Measurements from ENCODE around the gene RAB20. TPM values are rescaled to one million over a fixed set of nuclear protein-coding genes. Genes with fewer than 3 reads are reported as not detected.

RAB20 gene
- total RNA-seq, 1 experiment from 2014 or later: 14.3 TPM

DNA sequence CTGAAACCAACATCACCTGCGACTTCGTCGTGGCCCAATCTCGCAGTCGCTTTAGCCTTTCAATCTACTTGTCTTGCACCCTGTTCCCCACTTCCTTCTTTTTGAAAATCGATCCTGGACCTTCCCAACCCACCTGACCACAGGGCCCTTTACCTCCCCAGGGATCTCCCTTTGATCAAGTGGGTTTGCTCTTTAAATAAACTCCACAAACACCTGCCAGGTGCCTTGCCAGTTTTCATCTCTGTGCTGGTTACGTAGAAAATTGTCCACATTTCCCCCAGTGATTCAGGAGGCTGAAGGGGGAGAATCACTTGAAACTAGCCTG, 14.5 kb upstream of the RAB20 start (continued):
- TF ChIP-seq, protein P1, sequence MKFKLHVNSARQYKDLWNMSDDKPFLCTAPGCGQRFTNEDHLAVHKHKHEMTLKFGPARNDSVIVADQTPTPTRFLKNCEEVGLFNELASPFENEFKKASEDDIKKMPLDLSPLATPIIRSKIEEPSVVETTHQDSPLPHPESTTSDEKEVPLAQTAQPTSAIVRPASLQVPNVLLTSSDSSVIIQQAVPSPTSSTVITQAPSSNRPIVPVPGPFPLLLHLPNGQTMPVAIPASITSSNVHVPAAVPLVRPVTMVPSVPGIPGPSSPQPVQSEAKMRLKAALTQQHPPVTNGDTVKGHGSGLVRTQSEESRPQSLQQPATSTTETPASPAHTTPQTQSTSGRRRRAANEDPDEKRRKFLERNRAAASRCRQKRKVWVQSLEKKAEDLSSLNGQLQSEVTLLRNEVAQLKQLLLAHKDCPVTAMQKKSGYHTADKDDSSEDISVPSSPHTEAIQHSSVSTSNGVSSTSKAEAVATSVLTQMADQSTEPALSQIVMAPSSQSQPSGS (CRISPR knock-in tag; IDR thresholded peaks at IDR 0.05; ENCODE audit: borderline replicate concordance, low read depth): no peak
- TF ChIP-seq SMAD3 (CRISPR knock-in tag; IDR thresholded peaks at IDR 0.05; ENCODE audit: borderline replicate concordance) (no peak), ELF4 (CRISPR knock-in tag; IDR thresholded peaks at IDR 0.05; ENCODE audit: low read depth) (no peak), PRRX2 (CRISPR knock-in tag; IDR thresholded peaks at IDR 0.05) (no peak)
- TF ChIP-seq, protein P2, sequence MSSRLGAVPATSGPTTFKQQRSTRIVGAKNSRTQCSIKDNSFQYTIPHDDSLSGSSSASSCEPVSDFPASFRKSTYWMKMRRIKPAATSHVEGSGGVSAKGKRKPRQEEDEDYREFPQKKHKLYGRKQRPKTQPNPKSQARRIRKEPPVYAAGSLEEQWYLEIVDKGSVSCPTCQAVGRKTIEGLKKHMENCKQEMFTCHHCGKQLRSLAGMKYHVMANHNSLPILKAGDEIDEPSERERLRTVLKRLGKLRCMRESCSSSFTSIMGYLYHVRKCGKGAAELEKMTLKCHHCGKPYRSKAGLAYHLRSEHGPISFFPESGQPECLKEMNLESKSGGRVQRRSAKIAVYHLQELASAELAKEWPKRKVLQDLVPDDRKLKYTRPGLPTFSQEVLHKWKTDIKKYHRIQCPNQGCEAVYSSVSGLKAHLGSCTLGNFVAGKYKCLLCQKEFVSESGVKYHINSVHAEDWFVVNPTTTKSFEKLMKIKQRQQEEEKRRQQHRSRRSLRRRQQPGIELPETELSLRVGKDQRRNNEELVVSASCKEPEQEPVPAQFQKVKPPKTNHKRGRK (CRISPR knock-in tag; IDR thresholded peaks at IDR 0.05; ENCODE audit: borderline replicate concordance): no peak

DNA sequence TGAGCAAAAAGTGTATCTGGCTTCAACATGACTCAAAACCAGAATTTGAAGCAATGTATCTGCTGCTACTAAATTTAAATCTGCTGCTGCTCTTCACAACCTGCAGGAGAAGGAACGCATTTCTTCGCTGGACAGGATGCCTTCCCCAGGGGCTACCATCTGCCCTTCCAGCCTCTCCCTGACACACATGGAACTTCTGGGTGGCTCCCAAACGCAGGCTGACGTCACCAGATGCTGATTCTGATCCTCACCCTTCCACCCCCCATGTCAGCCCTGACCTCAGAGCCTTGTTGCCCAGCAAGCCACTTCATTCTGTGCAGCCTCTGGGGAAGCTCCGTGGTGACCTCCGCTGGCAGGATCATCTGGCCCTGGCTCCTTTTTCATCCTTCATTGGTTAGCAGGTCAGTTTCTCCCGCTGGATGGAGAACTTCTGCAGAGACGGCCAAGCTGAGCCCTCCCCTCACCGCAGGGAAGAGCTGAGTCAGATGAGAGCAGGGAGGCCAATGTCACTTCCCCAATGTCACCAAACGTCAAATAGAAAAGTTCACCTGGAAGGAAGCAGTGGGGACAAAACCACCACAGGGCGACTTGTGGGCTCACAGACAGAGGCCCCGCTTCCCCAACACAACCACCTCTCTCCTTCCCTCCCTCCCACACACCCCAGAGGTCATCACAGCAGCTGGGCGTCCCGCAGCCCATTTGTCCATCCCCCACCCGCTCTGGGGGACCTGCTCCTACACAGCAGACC, 14.0 kb upstream of the RAB20 start:
- peak; percentile 80 for ATAC-seq
- DNase-seq (ENCODE audit: low spot score): no peak
- CTCF ChIA-PET: interaction anchor here (0.9 to 2.3 kb wide), 3 partner anchors 10 to 340 kb away, joined by 3 to 7 read pairs (median 3); no protein-coding TSS in a partner anchor
- Mint-ChIP-seq H3K27me3 (ENCODE audit: low read depth) (no peaks in the 10 kb centered on the region; the same call in 1 of the 2 replicates), H3K4me1 (peaks cover 14% of the 10 kb centered on the region), H3K4me3 (no peak overlapping the region), H3K27ac (peak overlapping the region; percentile 4; the same call in 1 of the 2 replicates), H3K9me3 (no peaks in the 10 kb centered on the region), H3K36me3 (no peaks in the 10 kb centered on the region)
- no peak for TF ChIP-seq ZNF138 (CRISPR knock-in tag; conservative IDR thresholded peaks at IDR 0.05)
- TF ChIP-seq, protein P3, sequence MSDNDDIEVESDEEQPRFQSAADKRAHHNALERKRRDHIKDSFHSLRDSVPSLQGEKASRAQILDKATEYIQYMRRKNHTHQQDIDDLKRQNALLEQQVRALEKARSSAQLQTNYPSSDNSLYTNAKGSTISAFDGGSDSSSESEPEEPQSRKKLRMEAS (CRISPR knock-in tag; IDR thresholded peaks at IDR 0.05): 0 out of 2 replicates have a peak, but pooled peaks have one; percentile 26
- POLR2A ChIA-PET: interaction anchor here (0.7 kb wide), 1 partner anchor 278 kb away, joined by 10 read pairs; no protein-coding TSS in a partner anchor

DNA sequence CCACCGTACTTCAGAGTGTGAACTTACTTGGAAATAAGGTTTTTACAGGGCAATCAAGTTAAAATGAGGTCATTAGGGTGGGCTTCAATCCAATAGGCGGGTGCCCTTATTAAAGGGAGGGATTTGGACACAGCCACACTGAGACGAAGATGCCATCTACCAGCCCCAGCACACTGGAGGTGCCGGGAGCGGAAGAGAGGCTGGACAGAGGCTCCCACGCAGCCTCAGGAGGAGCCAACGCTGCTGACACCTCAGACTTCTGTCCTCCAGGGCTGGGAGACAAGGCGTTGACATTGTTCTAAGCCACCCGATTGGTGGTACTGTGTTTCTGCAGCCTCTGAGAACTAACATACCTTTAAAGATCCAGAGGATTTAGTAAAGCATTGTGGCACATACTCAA, 12.6 kb upstream of the RAB20 start:
- no peak for DNase-seq (ENCODE audit: low spot score)
- ChIA-PET CTCF (no interaction called here), POLR2A (no interaction called here)
- peak; percentile 21; the same call in 1 of the 2 replicates for ATAC-seq
- H3K4me1 Mint-ChIP-seq: peaks cover 14% of the 10 kb centered on the region
- H3K4me3 Mint-ChIP-seq: no peak overlapping the region
- no peaks in the 10 kb centered on the region for H3K36me3 Mint-ChIP-seq
- H3K27ac Mint-ChIP-seq: no peak overlapping the region
- H3K27me3 Mint-ChIP-seq (ENCODE audit: low read depth): no peaks in the 10 kb centered on the region; the same call in 1 of the 2 replicates
- H3K9me3 Mint-ChIP-seq: no peaks in the 10 kb centered on the region
- TF ChIP-seq SMAD4 (CRISPR knock-in tag; IDR thresholded peaks at IDR 0.05) (no peak), FOXP1 (CRISPR knock-in tag; IDR thresholded peaks at IDR 0.05; ENCODE audit: borderline replicate concordance) (no peak), IRF2 (CRISPR knock-in tag; IDR thresholded peaks at IDR 0.05; ENCODE audit: borderline replicate concordance, low read depth) (no peak), CREM (CRISPR knock-in tag; IDR thresholded peaks at IDR 0.05) (no peak), ESRRA (CRISPR knock-in tag; IDR thresholded peaks at IDR 0.05; ENCODE audit: borderline replicate concordance) (no peak), ETV6 (CRISPR knock-in tag; IDR thresholded peaks at IDR 0.05) (no peak), TEAD1 (CRISPR knock-in tag; IDR thresholded peaks at IDR 0.05) (no peak), ELF4 (CRISPR knock-in tag; IDR thresholded peaks at IDR 0.05; ENCODE audit: low read depth) (no peak), ZNF317 (CRISPR knock-in tag; IDR thresholded peaks at IDR 0.05; ENCODE audit: borderline replicate concordance, low read depth) (no peak)
- TF ChIP-seq, protein P4, sequence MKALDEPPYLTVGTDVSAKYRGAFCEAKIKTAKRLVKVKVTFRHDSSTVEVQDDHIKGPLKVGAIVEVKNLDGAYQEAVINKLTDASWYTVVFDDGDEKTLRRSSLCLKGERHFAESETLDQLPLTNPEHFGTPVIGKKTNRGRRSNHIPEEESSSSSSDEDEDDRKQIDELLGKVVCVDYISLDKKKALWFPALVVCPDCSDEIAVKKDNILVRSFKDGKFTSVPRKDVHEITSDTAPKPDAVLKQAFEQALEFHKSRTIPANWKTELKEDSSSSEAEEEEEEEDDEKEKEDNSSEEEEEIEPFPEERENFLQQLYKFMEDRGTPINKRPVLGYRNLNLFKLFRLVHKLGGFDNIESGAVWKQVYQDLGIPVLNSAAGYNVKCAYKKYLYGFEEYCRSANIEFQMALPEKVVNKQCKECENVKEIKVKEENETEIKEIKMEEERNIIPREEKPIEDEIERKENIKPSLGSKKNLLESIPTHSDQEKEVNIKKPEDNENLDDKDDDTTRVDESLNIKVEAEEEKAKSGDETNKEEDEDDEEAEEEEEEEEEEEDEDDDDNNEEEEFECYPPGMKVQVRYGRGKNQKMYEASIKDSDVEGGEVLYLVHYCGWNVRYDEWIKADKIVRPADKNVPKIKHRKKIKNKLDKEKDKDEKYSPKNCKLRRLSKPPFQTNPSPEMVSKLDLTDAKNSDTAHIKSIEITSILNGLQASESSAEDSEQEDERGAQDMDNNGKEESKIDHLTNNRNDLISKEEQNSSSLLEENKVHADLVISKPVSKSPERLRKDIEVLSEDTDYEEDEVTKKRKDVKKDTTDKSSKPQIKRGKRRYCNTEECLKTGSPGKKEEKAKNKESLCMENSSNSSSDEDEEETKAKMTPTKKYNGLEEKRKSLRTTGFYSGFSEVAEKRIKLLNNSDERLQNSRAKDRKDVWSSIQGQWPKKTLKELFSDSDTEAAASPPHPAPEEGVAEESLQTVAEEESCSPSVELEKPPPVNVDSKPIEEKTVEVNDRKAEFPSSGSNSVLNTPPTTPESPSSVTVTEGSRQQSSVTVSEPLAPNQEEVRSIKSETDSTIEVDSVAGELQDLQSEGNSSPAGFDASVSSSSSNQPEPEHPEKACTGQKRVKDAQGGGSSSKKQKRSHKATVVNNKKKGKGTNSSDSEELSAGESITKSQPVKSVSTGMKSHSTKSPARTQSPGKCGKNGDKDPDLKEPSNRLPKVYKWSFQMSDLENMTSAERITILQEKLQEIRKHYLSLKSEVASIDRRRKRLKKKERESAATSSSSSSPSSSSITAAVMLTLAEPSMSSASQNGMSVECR (CRISPR knock-in tag; IDR thresholded peaks at IDR 0.05; ENCODE audit: borderline replicate concordance): no peak
- TF ChIP-seq, protein P5, sequence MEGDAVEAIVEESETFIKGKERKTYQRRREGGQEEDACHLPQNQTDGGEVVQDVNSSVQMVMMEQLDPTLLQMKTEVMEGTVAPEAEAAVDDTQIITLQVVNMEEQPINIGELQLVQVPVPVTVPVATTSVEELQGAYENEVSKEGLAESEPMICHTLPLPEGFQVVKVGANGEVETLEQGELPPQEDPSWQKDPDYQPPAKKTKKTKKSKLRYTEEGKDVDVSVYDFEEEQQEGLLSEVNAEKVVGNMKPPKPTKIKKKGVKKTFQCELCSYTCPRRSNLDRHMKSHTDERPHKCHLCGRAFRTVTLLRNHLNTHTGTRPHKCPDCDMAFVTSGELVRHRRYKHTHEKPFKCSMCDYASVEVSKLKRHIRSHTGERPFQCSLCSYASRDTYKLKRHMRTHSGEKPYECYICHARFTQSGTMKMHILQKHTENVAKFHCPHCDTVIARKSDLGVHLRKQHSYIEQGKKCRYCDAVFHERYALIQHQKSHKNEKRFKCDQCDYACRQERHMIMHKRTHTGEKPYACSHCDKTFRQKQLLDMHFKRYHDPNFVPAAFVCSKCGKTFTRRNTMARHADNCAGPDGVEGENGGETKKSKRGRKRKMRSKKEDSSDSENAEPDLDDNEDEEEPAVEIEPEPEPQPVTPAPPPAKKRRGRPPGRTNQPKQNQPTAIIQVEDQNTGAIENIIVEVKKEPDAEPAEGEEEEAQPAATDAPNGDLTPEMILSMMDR (IDR thresholded peaks at IDR 0.05): no peak
- TF ChIP-seq, protein P6, sequence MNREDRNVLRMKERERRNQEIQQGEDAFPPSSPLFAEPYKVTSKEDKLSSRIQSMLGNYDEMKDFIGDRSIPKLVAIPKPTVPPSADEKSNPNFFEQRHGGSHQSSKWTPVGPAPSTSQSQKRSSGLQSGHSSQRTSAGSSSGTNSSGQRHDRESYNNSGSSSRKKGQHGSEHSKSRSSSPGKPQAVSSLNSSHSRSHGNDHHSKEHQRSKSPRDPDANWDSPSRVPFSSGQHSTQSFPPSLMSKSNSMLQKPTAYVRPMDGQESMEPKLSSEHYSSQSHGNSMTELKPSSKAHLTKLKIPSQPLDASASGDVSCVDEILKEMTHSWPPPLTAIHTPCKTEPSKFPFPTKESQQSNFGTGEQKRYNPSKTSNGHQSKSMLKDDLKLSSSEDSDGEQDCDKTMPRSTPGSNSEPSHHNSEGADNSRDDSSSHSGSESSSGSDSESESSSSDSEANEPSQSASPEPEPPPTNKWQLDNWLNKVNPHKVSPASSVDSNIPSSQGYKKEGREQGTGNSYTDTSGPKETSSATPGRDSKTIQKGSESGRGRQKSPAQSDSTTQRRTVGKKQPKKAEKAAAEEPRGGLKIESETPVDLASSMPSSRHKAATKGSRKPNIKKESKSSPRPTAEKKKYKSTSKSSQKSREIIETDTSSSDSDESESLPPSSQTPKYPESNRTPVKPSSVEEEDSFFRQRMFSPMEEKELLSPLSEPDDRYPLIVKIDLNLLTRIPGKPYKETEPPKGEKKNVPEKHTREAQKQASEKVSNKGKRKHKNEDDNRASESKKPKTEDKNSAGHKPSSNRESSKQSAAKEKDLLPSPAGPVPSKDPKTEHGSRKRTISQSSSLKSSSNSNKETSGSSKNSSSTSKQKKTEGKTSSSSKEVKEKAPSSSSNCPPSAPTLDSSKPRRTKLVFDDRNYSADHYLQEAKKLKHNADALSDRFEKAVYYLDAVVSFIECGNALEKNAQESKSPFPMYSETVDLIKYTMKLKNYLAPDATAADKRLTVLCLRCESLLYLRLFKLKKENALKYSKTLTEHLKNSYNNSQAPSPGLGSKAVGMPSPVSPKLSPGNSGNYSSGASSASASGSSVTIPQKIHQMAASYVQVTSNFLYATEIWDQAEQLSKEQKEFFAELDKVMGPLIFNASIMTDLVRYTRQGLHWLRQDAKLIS (CRISPR knock-in tag; IDR thresholded peaks at IDR 0.05; ENCODE audit: borderline replicate concordance): no peak
